OCI-LY3 (cell line): Measurements from ENCODE around the gene CMKLR1.

Experiments
- H2AFZ ChIP-seq: fragments of 200-600, 300-600 bp; shearing (Covaris generic); 2 replicates; pipeline ENCODE4 v1.6.0; 2014; ENCODE audit warnings: antibody characterized with exemption, low read depth, low read length
- H3K27ac ChIP-seq: fragments of 200-600, 300-600 bp; sonication (generic); 2 replicates; pipeline ENCODE4 v1.5.1; 2014; ENCODE audit warnings: mild to moderate bottlenecking, low read length, moderate library complexity, mixed read lengths
- H3K27me3 ChIP-seq: fragments of 200-600, 300-600 bp; sonication (generic); 2 replicates; pipeline ENCODE4 v1.6.1; 2014; ENCODE audit warnings: low read depth, low read length, mixed read lengths
- H3K36me3 ChIP-seq: fragments of 200-600, 300-600 bp; sonication (generic); replicated peaks from 2 replicates; pipeline ENCODE3; 2014; ENCODE audit warnings: low read depth, low read length, mixed read lengths
- H3K4me1 ChIP-seq: fragments of 300-600, 200-600 bp; sonication (generic); 2 replicates; pipeline ENCODE4 v1.6.1; 2014; ENCODE audit warnings: low read length, mixed read lengths
- H3K4me2 ChIP-seq: fragments of 200-600, 300-600 bp; sonication (generic); 2 replicates; pipeline ENCODE4 v1.6.1; 2014; ENCODE audit warnings: low read length, mixed read lengths
- H3K4me3 ChIP-seq: fragments of 300-600, 200-600 bp; sonication (generic); 2 replicates; pipeline ENCODE4 v1.5.1; 2014; ENCODE audit warnings: antibody characterized with exemption, mild to moderate bottlenecking, low read length, moderate library complexity
- H3K79me2 ChIP-seq: fragments of 300-600, 200-600 bp; shearing (Covaris generic); 2 replicates; pipeline ENCODE4 v1.6.1; 2014; ENCODE audit warnings: mild to moderate bottlenecking, low read length, mixed read lengths
- H3K9ac ChIP-seq: fragments of 300-600, 200-600 bp; shearing (Covaris generic); 2 replicates; pipeline ENCODE4 v1.6.0; 2014; ENCODE audit warnings: mild to moderate bottlenecking, low read length, moderate library complexity
- H3K9me3 ChIP-seq: fragments of 200-600, 300-600 bp; shearing (Covaris generic); 2 replicates; pipeline ENCODE4 v1.6.1; 2014; ENCODE audit warnings: low read length, mixed read lengths; ENCODE audit not compliant: insufficient read depth
- H4K20me1 ChIP-seq: fragments of 200-600, 300-600 bp; sonication (generic); 2 replicates; pipeline ENCODE4 v1.6.1; 2016; ENCODE audit warnings: low read length, mixed read lengths; ENCODE audit not compliant: insufficient read depth
- CTCF ChIP-seq: fragments of 200-600, 300-600 bp; sonication (generic); IDR thresholded peaks from 2 replicates; pipeline ENCODE4 v1.5.1; 2014; ENCODE audit warnings: antibody characterized with exemption, low read length, low read depth
- EZH2phosphoT487 ChIP-seq: fragments of 200-600 bp; shearing (Covaris generic); IDR thresholded peaks from 2 replicates; pipeline ENCODE4 v1.6.1; 2018; ENCODE audit warnings: antibody characterized with exemption, mixed run types, low read depth

CMKLR1 gene, protein sequence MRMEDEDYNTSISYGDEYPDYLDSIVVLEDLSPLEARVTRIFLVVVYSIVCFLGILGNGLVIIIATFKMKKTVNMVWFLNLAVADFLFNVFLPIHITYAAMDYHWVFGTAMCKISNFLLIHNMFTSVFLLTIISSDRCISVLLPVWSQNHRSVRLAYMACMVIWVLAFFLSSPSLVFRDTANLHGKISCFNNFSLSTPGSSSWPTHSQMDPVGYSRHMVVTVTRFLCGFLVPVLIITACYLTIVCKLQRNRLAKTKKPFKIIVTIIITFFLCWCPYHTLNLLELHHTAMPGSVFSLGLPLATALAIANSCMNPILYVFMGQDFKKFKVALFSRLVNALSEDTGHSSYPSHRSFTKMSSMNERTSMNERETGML

GRCh38 chr12:108338915-108339657 is at the start of gene CMKLR1:
CMKLR1 (minus strand) TSS chr12:108339311; CDS start chr12:108293591, 45,720 bp downstream.
- Histone ChIP-seq H2AFZ (no peak within 1 kb of the TSS; the same call in 1 of the 2 replicates), H3K4me3 (peak within 1 kb of the TSS; percentile 44), H3K4me1 (peaks cover 50% of the 10 kb centered on the region), H3K27me3 (peaks cover 43% of the 10 kb centered on the region), H4K20me1 (no peaks in the 10 kb centered on the region), H3K36me3 (no peaks in the 10 kb centered on the region), H3K4me2 (peak within 1 kb of the TSS; percentile 50), H3K9ac (no peak within 1 kb of the TSS), H3K79me2 (no peaks in the 10 kb centered on the region), H3K27ac (no peak within 1 kb of the TSS), H3K9me3 (no peaks in the 10 kb centered on the region)
- TF ChIP-seq EZH2phosphoT487 (no peak), CTCF (no peak)

DNA sequence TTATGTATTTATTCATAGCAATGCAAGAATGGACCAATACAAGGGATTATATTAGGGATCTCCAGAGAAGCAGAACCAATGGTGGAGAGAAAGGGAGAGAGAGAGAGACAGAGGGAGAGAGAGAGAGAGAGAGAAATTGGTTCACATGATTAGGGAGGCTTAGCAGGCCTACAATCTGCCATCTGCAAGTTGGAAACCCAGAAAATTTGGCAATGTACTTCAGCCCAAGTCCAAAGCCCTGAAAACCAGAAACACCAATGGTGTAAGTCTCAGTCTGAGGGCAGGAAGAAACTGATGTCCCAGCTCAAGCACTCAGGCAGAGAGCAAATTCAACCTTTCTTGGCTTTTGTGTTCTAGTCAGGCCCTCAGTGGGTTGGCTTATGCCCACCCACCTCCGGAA is 48.7 kb upstream of the CMKLR1 start:
- no peak overlapping the region for H3K4me2 ChIP-seq
- H2AFZ ChIP-seq, result no peak overlapping the region
- H3K27me3 ChIP-seq, result peaks cover 24% of the 10 kb centered on the region
- no peak overlapping the region for H3K9ac ChIP-seq
- no peak overlapping the region for H3K4me3 ChIP-seq
- H3K4me1 ChIP-seq, result no peaks in the 10 kb centered on the region
- no peaks in the 10 kb centered on the region for H3K79me2 ChIP-seq
- no peaks in the 10 kb centered on the region for H3K9me3 ChIP-seq
- 0 out of 2 replicates have a peak, but pooled peaks cover 3% of the 10 kb centered on the region for H4K20me1 ChIP-seq
- TF ChIP-seq EZH2phosphoT487 (no peak), CTCF (no peak)
- H3K27ac ChIP-seq, result no peak overlapping the region
- no peaks in the 10 kb centered on the region for H3K36me3 ChIP-seq

DNA sequence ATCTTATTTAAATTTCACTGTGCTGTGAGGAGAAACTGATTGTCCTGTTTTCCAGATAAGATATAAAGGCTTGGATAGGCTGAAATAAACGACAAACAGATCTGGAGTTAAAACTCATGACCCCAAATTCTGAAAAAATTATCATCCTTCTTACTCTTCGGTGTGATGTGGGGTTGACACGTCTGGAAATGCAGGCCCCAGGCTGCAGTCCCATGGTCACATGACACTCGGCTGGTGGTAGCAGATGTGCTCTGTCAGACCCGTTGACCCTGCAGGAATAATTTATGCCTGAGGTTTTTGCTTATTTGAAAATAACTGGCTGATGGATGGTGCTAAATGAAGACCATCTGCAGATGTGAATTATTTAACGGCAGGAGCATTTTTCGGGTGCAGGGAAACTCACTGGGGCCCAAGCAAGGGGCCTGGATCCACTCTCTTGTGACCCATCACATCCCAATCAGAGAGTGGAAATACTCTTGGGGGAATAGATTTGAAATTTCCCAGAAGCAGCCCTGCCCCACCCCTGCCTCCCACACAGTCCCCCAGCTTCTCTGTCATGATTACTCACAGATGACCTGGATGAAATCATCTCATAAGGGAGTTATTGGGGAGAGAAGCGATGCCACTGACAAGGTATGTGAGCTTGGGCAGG is 47.7 kb upstream of the CMKLR1 start:
- Histone ChIP-seq H3K9ac (no peak overlapping the region), H3K36me3 (no peaks in the 10 kb centered on the region), H3K27ac (no peak overlapping the region), H3K27me3 (peaks cover 16% of the 10 kb centered on the region), H3K4me3 (no peak overlapping the region), H2AFZ (no peak overlapping the region), H3K4me1 (no peaks in the 10 kb centered on the region), H3K79me2 (no peaks in the 10 kb centered on the region), H4K20me1 (no peaks in the 10 kb centered on the region), H3K9me3 (no peaks in the 10 kb centered on the region), H3K4me2 (no peak overlapping the region)
- TF ChIP-seq EZH2phosphoT487, result no peak

- H4K20me1 ChIP-seq, result no peaks in the 10 kb centered on the region
Observed at GRCh38 chr12:108382437-108382801, 43.3 kb upstream of the CMKLR1 start.

More at GRCh38 chr12:108382437-108382801, 43.3 kb upstream of the CMKLR1 start:
- Histone ChIP-seq H3K4me1 (no peaks in the 10 kb centered on the region), H3K9ac (no peak overlapping the region), H3K4me2 (no peak overlapping the region), H2AFZ (no peak overlapping the region), H3K36me3 (no peaks in the 10 kb centered on the region), H3K27me3 (peaks cover 7% of the 10 kb centered on the region; the same call in 1 of the 2 replicates), H3K79me2 (no peaks in the 10 kb centered on the region), H3K27ac (no peak overlapping the region), H3K9me3 (no peaks in the 10 kb centered on the region), H3K4me3 (no peak overlapping the region)
- TF ChIP-seq CTCF (no peak), EZH2phosphoT487 (no peak)
